ENCODE data around the gene IMMP1L.

IMMP1L gene

GRCh38 chr11:31387379-31387778 is 122.0 kb downstream of the IMMP1L start:
- no peak for DNase-seq (ENCODE audit: low spot score)

GRCh38 chr11:31383116-31383515 is 126.3 kb downstream of the IMMP1L start:
- DNase-seq (ENCODE audit: low spot score): no peak

All from HuH-7 (cell line).